Subcutaneous adipose tissue (tissue), 4 donors: ENCODE data around the gene CLDN34. TPM values are rescaled to one million over a fixed set of nuclear protein-coding genes. Genes with fewer than 3 reads are reported as not detected.

Experiments
- total RNA-seq, 4 donors: library from RNA; depleted of rRNA; stranded (reverse); fragments of >200 nt; gene quantifications; one replicate each; pipeline ENCODE4 v1.1.0, GENCODE V29; 2016
- TF ChIP-seq, protein P1 (sequence below): fragments of 450-650 bp; IDR thresholded peaks from one replicate; pipeline ENCODE4 v1.5.1; 2016; ENCODE audit warnings: low read depth, mild to moderate bottlenecking, control low read depth, antibody characterized with exemption, moderate library complexity

Gene CLDN34
- total RNA-seq, 4 donors from 2014 or later = not detected

DNA sequence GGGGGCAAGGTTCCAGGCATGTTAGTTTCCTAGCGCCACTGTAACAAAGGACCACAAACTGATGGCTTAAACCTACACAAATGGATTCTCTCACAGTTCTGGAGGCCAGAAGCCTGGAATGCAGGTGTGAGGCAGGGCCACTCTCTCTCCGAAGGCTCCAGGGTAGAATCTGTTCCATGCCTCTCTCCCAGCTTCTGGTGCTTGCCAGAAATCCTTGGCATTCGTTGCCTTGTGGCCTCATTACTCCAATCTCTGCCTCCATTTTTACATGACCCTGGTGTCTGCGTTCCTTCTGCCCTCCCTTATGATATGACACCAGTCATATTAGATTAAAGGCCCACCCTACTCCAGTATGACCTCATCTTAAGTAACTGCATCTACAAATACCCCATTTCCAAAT, 39.6 kb downstream of the CLDN34 start:
- TF ChIP-seq, protein P1, sequence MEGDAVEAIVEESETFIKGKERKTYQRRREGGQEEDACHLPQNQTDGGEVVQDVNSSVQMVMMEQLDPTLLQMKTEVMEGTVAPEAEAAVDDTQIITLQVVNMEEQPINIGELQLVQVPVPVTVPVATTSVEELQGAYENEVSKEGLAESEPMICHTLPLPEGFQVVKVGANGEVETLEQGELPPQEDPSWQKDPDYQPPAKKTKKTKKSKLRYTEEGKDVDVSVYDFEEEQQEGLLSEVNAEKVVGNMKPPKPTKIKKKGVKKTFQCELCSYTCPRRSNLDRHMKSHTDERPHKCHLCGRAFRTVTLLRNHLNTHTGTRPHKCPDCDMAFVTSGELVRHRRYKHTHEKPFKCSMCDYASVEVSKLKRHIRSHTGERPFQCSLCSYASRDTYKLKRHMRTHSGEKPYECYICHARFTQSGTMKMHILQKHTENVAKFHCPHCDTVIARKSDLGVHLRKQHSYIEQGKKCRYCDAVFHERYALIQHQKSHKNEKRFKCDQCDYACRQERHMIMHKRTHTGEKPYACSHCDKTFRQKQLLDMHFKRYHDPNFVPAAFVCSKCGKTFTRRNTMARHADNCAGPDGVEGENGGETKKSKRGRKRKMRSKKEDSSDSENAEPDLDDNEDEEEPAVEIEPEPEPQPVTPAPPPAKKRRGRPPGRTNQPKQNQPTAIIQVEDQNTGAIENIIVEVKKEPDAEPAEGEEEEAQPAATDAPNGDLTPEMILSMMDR = no peak

- TF ChIP-seq, protein P1 = no peak
Observed at GRCh38 chrX:10007621-10008020, 40.5 kb downstream of the CLDN34 start.

DNA sequence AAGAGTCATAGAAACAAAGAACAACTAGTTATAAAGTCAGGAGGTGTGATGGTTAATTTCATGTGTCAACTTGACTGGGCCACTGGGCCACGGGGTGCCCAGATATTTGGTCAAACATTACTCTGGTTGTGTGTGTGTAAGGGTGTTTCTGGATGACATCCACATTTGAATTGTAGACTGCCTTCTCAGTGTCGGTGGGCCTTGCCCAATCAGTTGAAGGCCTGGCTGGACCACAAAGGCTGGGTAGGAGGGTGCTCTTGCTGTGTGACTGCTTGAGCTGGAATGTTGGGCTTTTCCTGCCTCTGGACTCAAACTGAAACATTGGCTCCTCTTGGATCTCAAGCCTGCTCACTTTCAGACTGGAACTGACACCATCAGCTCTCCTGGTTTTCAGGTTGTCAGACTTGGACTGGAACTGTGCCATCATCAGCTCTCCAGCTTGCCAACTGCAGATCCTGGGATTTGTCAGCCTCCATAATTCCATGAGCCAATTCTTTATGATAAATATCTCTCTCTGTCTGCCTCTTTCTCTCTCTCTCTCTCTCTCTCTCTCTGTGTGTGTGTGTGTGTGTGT, 41.4 kb downstream of the CLDN34 start:
- TF ChIP-seq, protein P1 = no peak

DNA sequence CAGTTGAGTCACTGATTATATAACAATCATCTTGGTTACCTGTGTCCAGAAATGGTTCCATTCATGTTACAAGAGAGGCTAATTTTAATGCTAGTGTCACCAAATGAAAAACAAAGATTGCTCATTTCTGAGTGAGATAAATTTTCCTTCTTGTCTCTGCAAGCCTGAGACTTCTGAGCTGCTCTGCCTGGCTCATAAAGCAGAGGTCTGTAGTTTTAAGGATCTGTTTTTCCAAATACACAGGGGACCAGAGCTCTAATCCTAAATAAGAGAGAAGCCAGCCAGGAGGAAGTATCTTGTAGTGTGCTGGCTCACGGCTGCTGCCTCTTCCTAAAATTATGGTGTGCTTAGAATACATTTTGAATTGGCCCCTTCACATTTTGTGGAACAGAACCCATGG, 42.6 kb downstream of the CLDN34 start:
- TF ChIP-seq, protein P1 = no peak

GRCh38 chrX:10010686-10011085, 43.5 kb downstream of the CLDN34 start:
- TF ChIP-seq, protein P1 = no peak

GRCh38 chrX:10011261-10011931, 44.2 kb downstream of the CLDN34 start:
- TF ChIP-seq, protein P1 = no peak

- TF ChIP-seq, protein P1 = no peak
Observed at GRCh38 chrX:10011991-10012390, 44.8 kb downstream of the CLDN34 start.
